HepG2 (cell line): ENCODE measurements around the gene KCNJ2. TPM values are rescaled to one million over a fixed set of nuclear protein-coding genes. Genes with fewer than 3 reads are reported as not detected.

Source experiments
- ATAC-seq: fragments of 200-7000 bp; cut with Tn5 transposase; 3 replicates; pipeline ENCODE4 v1.9.1; 2020; ENCODE audit warnings: mild to moderate bottlenecking, moderate library complexity
- BruUV-seq: library from RNA; stranded (reverse); fragments of 400-500 nt; replicated peaks from 2 replicates; lab custom pipeline; 2021; lab: Mats Ljungman, UMichigan
- CTCF ChIA-PET: fragments of 300-600 bp; formaldehyde crosslinking; extraction: SDS; loops from one replicate; lab custom pipeline; 2021; ENCODE audit warnings: low total read pairs, inconsistent platforms, low intra/inter-chr PET ratio; lab: Yijun Ruan, JAX
- POLR2A ChIA-PET: fragments of 350-600 bp; sonication (Branson Sonifier 250); formaldehyde crosslinking; loops from one replicate; lab custom pipeline; 2020; ENCODE audit warnings: antibody characterized with exemption, inconsistent platforms; lab: Yijun Ruan, JAX
- DNase-seq: peaks from one replicate; pipeline ENCODE4 v3.0.0-alpha.2; 2015; ENCODE audit warnings: low spot score
- FAIRE-seq: peaks from 3 replicates; lab custom pipeline; 2011; peaks lifted over from hg19 to GRCh38; lab: Jason Lieb, UNC
- H2AFZ ChIP-seq: one replicate; pipeline ENCODE4 v1.6.1; 2011; ENCODE audit warnings: low read length, inconsistent platforms
- H3K27ac ChIP-seq: fragments of 300-600 bp; 3 replicates; pipeline ENCODE4 v1.8.0; 2011; ENCODE audit warnings: mixed run types, mild to moderate bottlenecking, mixed read lengths, low read length, inconsistent platforms; ENCODE audit not compliant: insufficient read depth; ENCODE audit errors: extremely low read length
- H3K27me3 ChIP-seq, 2 experiments: fragments of 200-600 bp in 1 of 2; 2 replicates in 1 of 2; 3 replicates in 1 of 2; pipeline versions ENCODE4 v1.6.0 to v1.8.0; 2011; ENCODE audit warnings: low read length in 2 of 2, mild to moderate bottlenecking in 2 of 2, moderate library complexity in 2 of 2, inconsistent platforms in 1 of 2; ENCODE audit not compliant: insufficient read depth in 2 of 2, control insufficient read depth in 1 of 2
- H3K36me3 ChIP-seq, 2 experiments: fragments of 200-600 bp in 1 of 2; replicated peaks in 1 of 2; 2 replicates in 1 of 2; 3 replicates in 1 of 2; pipeline versions ENCODE4 v1.5.1 to v1.8.0; 2011; ENCODE audit warnings: low read length in 2 of 2, inconsistent platforms in 1 of 2; ENCODE audit not compliant: insufficient read depth in 2 of 2, control insufficient read depth in 1 of 2
- H3K4me1 ChIP-seq: 2 replicates; pipeline ENCODE4 v1.5.1; 2012; ENCODE audit warnings: low read length, inconsistent platforms; ENCODE audit not compliant: insufficient read depth
- H3K4me2 ChIP-seq: 2 replicates; pipeline ENCODE4 v1.6.0; 2011; ENCODE audit warnings: low read depth, low read length, inconsistent platforms
- H3K4me3 ChIP-seq, 3 experiments: fragments of 200-600 bp in 1 of 3; sonication (generic), shearing (Covaris generic) in 1 of 3; replicated peaks in 1 of 3; 2 replicates each; pipeline ENCODE4 v1.5.1; 2011 to 2016; ENCODE audit warnings: low read length in 3 of 3, inconsistent platforms in 2 of 3, low read depth in 2 of 3, mild to moderate bottlenecking in 2 of 3, control low read depth in 1 of 3, mixed read lengths in 1 of 3; ENCODE audit not compliant: insufficient read depth in 1 of 3
- H3K79me2 ChIP-seq: one replicate; pipeline ENCODE4 v1.6.1; 2011; ENCODE audit warnings: low read length, inconsistent platforms; ENCODE audit not compliant: insufficient read depth
- H3K9ac ChIP-seq: 2 replicates; pipeline ENCODE4 v1.6.0; 2011; ENCODE audit warnings: mild to moderate bottlenecking, low read depth, low read length, inconsistent platforms; ENCODE audit not compliant: insufficient read depth
- H3K9me3 ChIP-seq: 2 replicates; pipeline ENCODE4 v1.5.1; 2012; ENCODE audit warnings: mild to moderate bottlenecking, low read length
- H4K20me1 ChIP-seq: 2 replicates; pipeline ENCODE4 v1.6.0; 2011; ENCODE audit warnings: inconsistent platforms, mild to moderate bottlenecking, low read length, moderate library complexity; ENCODE audit not compliant: insufficient read depth
- ATF6 ChIP-seq: sonication (generic); formaldehyde crosslinking; conservative IDR thresholded peaks from 2 replicates; pipeline ENCODE4 v1.4.0; 2020; ENCODE audit warnings: missing genetic modification reagents
- CC2D1A ChIP-seq: sonication (generic); formaldehyde crosslinking; IDR thresholded peaks from 2 replicates; pipeline ENCODE4 v1.8.1; 2023; ENCODE audit warnings: mild to moderate bottlenecking, missing genetic modification reagents
- SNRNP70 ChIP-seq: fragments of 200-400 bp; formaldehyde crosslinking; IDR thresholded peaks from 2 replicates; pipeline ENCODE4 v1.6.1; 2017; ENCODE audit warnings: mild to moderate bottlenecking, low read depth, low read length, moderate library complexity
- SRF ChIP-seq: IDR thresholded peaks from 2 replicates; pipeline ENCODE4 v1.6.1; 2011; ENCODE audit warnings: mild to moderate bottlenecking, low read depth, low read length, moderate library complexity
- TOE1 ChIP-seq: sonication (generic); formaldehyde crosslinking; IDR thresholded peaks from 2 replicates; pipeline ENCODE4 v1.4.0; 2020; ENCODE audit warnings: mild to moderate bottlenecking, missing genetic modification reagents
- ZBTB49 ChIP-seq: sonication (generic); formaldehyde crosslinking; IDR thresholded peaks from 2 replicates; pipeline ENCODE4 v1.4.0; 2020; ENCODE audit warnings: missing genetic modification reagents, borderline replicate concordance
- ZNF772 ChIP-seq: sonication (generic); formaldehyde crosslinking; IDR thresholded peaks from 2 replicates; pipeline ENCODE4 v1.5.0; 2020; ENCODE audit warnings: mild to moderate bottlenecking, missing genetic modification reagents
- ZSCAN22 ChIP-seq: sonication (generic); formaldehyde crosslinking; IDR thresholded peaks from 2 replicates; pipeline ENCODE4 v1.4.0; 2020; ENCODE audit warnings: mild to moderate bottlenecking, missing genetic modification reagents
- WGBS: methylation state at CpG from one replicate; pipeline ENCODE4 v1.1.6; 2017; ENCODE audit warnings: low lambda C conversion rate; 5-methylcytosine and 5-hydroxymethylcytosine counted together
- in situ Hi-C: cut with HindIII; loops from 2 replicates; pipeline ENCODE4 v1.10.0; 2017; ENCODE audit warnings: low pct_unique_long_range_greater_than_20kb; ENCODE audit not compliant: extremely low pct_ligation_motif_present
- intact Hi-C: fragments of 100-400 bp; cut with micrococcal nuclease; formaldehyde crosslinking; loops from one replicate; pipeline ENCODE4 v1.10.0; 2022; ENCODE audit not compliant: unreplicated experiment
- polyA plus RNA-seq, 8 experiments: library from polyadenylated mRNA; depleted of rRNA in 3 of 8; stranded (reverse) in 7 of 8; unstranded in 1 of 8; fragments of >200 nt; fragmentation: Illumina TruSeq in 4 of 8; extraction: Trizol in 4 of 8; gene quantifications; 2 replicates each; pipeline versions ENCODE4 v1.2.1 to v1.2.3, GENCODE V29; 2011 to 2016; ENCODE audit warnings: low read depth in 4 of 8, missing spikeins in 1 of 8, mixed read lengths in 1 of 8; ENCODE audit not compliant: insufficient read depth in 1 of 8
- total RNA-seq, 5 experiments: library from RNA; depleted of rRNA; stranded (reverse); fragments of >200 nt; fragmentation: Illumina TruSeq; extraction: Trizol; gene quantifications; 2 replicates each; pipeline ENCODE4 v1.2.3, GENCODE V29; 2016; ENCODE audit warnings: low read depth in 1 of 5

The KCNJ2 gene
- total and polyA plus RNA-seq, 2 of the 13 experiments (the other 11 are each of a cell fraction or from before 2014, with no cell fraction given), result not detected

- Histone ChIP-seq H3K4me2 (no peak overlapping the region), H3K36me3 (no peaks in the 10 kb centered on the region), H3K9ac (no peak overlapping the region), H3K9me3 (peaks cover 52% of the 10 kb centered on the region), H3K27ac (no peak overlapping the region), H2AFZ (no peak overlapping the region), H3K79me2 (no peaks in the 10 kb centered on the region), H3K4me3 (no peak overlapping the region), H3K4me1 (no peaks in the 10 kb centered on the region), H4K20me1 (no peaks in the 10 kb centered on the region), H3K27me3 (no peaks in the 10 kb centered on the region)
- intact Hi-C loops (no loop called here), in situ Hi-C loops (no loop called here)
- DNase-seq, result no peak
- FAIRE-seq, result no peak
- BruUV-seq, result no TSS peak
- TF ChIP-seq ATF6 (CRISPR knock-in tag) (no peak), ZNF772 (no peak), SNRNP70 (no peak), ZBTB49 (no peak), ZSCAN22 (CRISPR knock-in tag) (no peak), CC2D1A (CRISPR knock-in tag) (no peak), TOE1 (CRISPR knock-in tag) (no peak), SRF (no peak)
- ChIA-PET POLR2A (no interaction called here), CTCF (no interaction called here)
- no peak for ATAC-seq
- WGBS, result 24% methylated on average over 4 of the region's 4 CpGs
Measured at GRCh38 chr17:70205401-70205800, 36.1 kb downstream of the KCNJ2 start.
